ENCODE results near the gene TMEM132D.

GRCh38 chr12:129079719-129080118 is 824.1 kb downstream of the TMEM132D start:
- TF ChIP-seq GATA2 (IDR thresholded peaks at IDR 0.05; ENCODE audit: low read depth, low read length) = no peak
- no peak for TF ChIP-seq GATA3 (IDR thresholded peaks at IDR 0.05; ENCODE audit: low read depth, low read length)
